Left ventricle myocardium superior (tissue), 1 donor: ENCODE results near the gene F9. TPM values are rescaled to one million over a fixed set of nuclear protein-coding genes. Genes with fewer than 3 reads are reported as not detected.

ENCODE experiments used
- ATAC-seq: fragments of 200-7000 bp; cut with Tn5 transposase; one replicate; pipeline ENCODE4 v1.9.1; 2020; ENCODE audit warnings: mild to moderate bottlenecking, moderate library complexity
- DNase-seq: peaks from one replicate; pipeline ENCODE4 v3.0.0-alpha.2; 2020
- intact Hi-C: fragments of 100-400 bp; cut with micrococcal nuclease; formaldehyde crosslinking; loops from one replicate; pipeline ENCODE4 v1.11.0; 2022
- total RNA-seq: library from RNA; stranded (reverse); fragmentation: NEBNext Ultra II Directional; extraction: Animal tissue kit (Norgen Biotek cat#: 25700); gene quantifications from one replicate; pipeline ENCODE4 v1.2.1, GENCODE V29; 2021
- donor health status: DM: no; HTN: yes; CAD: no; lungs with severe emphysema.

Gene F9
- total RNA-seq, 1 donor from 2014 or later: not detected

GRCh38 chrX:139581068-139581467, 50.5 kb downstream of the F9 start:
- no peak for ATAC-seq
- intact Hi-C loops: no loop called here

GRCh38 chrX:139585613-139586012, 55.1 kb downstream of the F9 start:
- intact Hi-C loops: no loop called here

More at GRCh38 chrX:139581068-139581467, 50.5 kb downstream of the F9 start:
- DNase-seq: no peak

GRCh38 chrX:139596068-139596467, 65.5 kb downstream of the F9 start:
- no peak for ATAC-seq
- intact Hi-C loops: no loop called here
- DNase-seq: no peak

More at GRCh38 chrX:139585613-139586012, 55.1 kb downstream of the F9 start:
- DNase-seq (no peak), ATAC-seq (no peak)

GRCh38 chrX:139600105-139600504, 69.6 kb downstream of the F9 start:
- intact Hi-C loops: no loop called here
- ATAC-seq (no peak), DNase-seq (no peak)

Other genes starting within 250 kb of the F9 start
- gene MCF2, start 177.4 kb downstream of the F9 start, total RNA-seq: 0.27 TPM